GM13976 (cell line): ENCODE measurements around the gene POLR2E.

ENCODE experiments used
- DNase-seq: peaks from one replicate; pipeline ENCODE4 v3.0.0; 2012; ENCODE audit warnings: low spot score
- in situ Hi-C: fragments of 300-500 bp; cut with MboI; formaldehyde crosslinking; loops from one replicate; pipeline ENCODE4 v1.12.0; 2022; ENCODE audit warnings: low sequenced_read_pairs, mixed read lengths, inconsistent platforms; ENCODE audit not compliant: unreplicated experiment
- TF ChIP-seq, protein P1 (sequence below): IDR thresholded peaks from 2 replicates; pipeline ENCODE4 v1.5.1; 2012; ENCODE audit warnings: borderline replicate concordance, mild to moderate bottlenecking; ENCODE audit not compliant: insufficient read depth; ENCODE audit errors: extremely low read depth, missing control alignments, control extremely low read depth

Gene POLR2E

GRCh38 chr19:1051791-1052190 lies 43.4 kb downstream of the POLR2E start:
- in situ Hi-C loops = no loop called here
- TF ChIP-seq, protein P1, sequence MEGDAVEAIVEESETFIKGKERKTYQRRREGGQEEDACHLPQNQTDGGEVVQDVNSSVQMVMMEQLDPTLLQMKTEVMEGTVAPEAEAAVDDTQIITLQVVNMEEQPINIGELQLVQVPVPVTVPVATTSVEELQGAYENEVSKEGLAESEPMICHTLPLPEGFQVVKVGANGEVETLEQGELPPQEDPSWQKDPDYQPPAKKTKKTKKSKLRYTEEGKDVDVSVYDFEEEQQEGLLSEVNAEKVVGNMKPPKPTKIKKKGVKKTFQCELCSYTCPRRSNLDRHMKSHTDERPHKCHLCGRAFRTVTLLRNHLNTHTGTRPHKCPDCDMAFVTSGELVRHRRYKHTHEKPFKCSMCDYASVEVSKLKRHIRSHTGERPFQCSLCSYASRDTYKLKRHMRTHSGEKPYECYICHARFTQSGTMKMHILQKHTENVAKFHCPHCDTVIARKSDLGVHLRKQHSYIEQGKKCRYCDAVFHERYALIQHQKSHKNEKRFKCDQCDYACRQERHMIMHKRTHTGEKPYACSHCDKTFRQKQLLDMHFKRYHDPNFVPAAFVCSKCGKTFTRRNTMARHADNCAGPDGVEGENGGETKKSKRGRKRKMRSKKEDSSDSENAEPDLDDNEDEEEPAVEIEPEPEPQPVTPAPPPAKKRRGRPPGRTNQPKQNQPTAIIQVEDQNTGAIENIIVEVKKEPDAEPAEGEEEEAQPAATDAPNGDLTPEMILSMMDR = no peak
- DNase-seq = no peak

GRCh38 chr19:1050989-1051788 lies 44.0 kb downstream of the POLR2E start:
- no peak for DNase-seq
- TF ChIP-seq, protein P1 = no peak
- in situ Hi-C loops = no loop called here

DNA sequence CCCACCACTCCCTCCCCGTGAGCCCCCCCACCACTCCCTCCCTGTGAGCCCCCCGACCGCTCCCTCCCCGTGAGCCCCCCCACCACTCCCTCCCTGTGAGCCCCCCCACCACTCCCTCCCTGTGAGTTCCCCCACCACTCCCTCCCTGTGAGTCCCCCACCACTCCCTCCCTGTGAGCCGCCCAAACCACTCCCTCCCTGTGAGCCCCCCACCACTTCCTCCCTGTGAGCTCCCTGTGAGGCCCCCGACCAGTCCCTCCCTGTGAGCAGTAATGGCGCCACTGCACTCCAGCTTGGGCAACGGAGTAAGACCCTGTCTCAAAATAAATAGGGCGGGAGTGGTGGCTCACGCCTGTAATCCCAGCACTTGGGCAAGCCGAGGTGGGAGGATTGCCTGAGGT lies 45.4 kb downstream of the POLR2E start:
- TF ChIP-seq, protein P1 = no peak
- no peak for DNase-seq
- in situ Hi-C loops = no loop called here

- TF ChIP-seq, protein P1 = no peak
- no peak for DNase-seq
- in situ Hi-C loops = no loop called here
Measured at GRCh38 chr19:1049106-1049505, 46.1 kb downstream of the POLR2E start.

DNA sequence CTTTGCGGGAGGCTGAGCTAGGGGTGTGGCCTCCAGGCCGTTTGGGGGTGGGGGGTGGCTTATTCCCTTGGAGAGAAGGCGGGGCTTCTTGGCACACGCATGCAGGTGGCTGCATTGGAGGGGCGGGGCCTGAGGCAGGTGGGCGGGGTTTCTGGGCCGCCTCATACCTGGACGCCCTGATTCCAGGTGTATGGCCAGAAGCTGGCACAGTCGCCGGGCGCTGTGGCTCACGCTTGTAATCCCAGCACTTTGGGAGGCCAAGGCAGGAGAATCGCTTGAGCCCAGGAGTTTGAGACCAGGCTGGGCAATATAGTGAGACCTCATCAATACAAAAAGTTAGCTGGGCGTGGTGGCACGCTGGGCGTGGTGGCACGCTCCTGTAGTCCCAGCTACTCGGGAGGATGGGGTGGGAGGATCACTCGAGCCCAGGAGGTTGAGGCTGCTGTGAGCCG lies 47.5 kb downstream of the POLR2E start:
- in situ Hi-C loops = no loop called here
- no peak for DNase-seq
- TF ChIP-seq, protein P1 = no peak

GRCh38 chr19:1046836-1047695 lies 48.1 kb downstream of the POLR2E start:
- TF ChIP-seq, protein P1 = no peak
- no peak for DNase-seq
- in situ Hi-C loops = no loop called here
